Stimulated activated CD8-positive, alpha-beta memory T cell treated with anti-CD3 and anti-CD28 coated beads, Interleukin-4, amount 100 ng/mL, for 1 hour (primary cell): Measurements from ENCODE around the gene FANCC.

Experiments used
- DNase-seq, 2 donors: peaks; one replicate each; pipeline ENCODE4 v3.0.0-alpha.2; 2020; ENCODE audit warnings: low read depth in 2 of 2, low spot score in 1 of 2

FANCC gene, protein sequence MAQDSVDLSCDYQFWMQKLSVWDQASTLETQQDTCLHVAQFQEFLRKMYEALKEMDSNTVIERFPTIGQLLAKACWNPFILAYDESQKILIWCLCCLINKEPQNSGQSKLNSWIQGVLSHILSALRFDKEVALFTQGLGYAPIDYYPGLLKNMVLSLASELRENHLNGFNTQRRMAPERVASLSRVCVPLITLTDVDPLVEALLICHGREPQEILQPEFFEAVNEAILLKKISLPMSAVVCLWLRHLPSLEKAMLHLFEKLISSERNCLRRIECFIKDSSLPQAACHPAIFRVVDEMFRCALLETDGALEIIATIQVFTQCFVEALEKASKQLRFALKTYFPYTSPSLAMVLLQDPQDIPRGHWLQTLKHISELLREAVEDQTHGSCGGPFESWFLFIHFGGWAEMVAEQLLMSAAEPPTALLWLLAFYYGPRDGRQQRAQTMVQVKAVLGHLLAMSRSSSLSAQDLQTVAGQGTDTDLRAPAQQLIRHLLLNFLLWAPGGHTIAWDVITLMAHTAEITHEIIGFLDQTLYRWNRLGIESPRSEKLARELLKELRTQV

GRCh38 chr9:95317119-95317892 lies at the start of gene FANCC:
Gene FANCC (minus strand): TSS chr9:95317709. CDS start chr9:95249291, 68,418 bp downstream.
- peak; percentile 72 to 80 for DNase-seq

- DNase-seq, result no peak
These were observed 49.3 kb upstream of the FANCC start for GRCh38 chr9:95366731-95367325.

DNA sequence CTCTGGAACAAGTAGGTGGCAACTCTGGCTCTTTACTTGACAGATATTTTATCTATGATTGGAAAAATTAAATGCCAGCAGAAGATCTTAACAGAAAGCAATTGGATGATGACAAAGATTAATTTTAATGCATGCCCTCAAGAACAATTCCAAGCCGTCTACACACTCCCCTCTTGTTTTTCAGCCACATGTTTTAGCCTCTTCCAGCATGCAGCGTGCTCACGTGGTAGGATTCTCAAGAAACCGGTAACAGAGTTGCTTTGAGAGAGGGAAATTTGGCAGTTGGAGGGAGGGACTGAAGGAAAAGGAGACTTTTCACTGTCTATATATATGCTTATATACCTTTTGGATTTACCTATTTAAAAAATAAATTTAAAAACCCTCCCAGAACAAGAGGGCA lies 48.3 kb upstream of the FANCC start:
- DNase-seq, result no peak

DNA sequence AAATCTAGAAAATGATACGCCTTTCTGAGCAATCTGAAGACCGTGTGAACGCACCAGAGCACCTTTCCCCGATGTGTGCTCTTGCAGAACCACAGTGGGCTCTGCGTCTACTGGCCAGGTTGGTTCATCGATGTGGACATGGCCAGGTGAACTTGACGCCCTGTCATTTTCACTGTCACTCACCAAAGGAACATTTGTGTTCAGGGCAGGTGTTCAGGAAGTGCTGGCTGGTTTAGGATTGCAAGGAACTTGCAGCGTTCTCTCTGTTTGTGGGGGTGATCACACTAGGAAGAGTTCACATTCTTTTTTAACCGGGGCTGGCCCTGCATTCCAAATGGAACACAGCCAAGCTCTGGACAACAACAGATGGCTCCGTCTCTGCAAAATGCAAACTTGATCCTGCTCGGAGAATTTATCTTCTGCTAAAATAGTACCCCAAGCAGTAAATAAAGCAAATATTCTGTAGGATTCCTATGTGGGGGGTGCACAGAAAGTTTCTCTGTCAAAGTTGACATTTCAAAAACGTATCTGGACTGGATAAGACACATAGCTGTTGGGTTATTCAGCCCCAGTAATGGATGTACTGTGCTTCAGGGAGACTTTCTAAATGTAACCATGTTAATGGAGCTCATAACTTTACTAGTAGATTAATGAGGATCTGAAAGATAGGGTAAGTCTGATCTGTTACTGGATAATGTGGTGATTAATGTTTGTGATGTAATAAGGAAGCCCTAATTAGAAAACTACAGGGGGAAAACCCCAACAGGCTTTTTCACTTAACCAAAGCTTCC lies 45.7 kb upstream of the FANCC start:
- DNase-seq, result no peak

GRCh38 chr9:95360866-95361265 lies 43.4 kb upstream of the FANCC start:
- DNase-seq, result no peak

GRCh38 chr9:95357316-95357715 lies 39.8 kb upstream of the FANCC start:
- DNase-seq, result no peak

- DNase-seq, result no peak
These were observed 38.0 kb upstream of the FANCC start for GRCh38 chr9:95355500-95355899.

DNA sequence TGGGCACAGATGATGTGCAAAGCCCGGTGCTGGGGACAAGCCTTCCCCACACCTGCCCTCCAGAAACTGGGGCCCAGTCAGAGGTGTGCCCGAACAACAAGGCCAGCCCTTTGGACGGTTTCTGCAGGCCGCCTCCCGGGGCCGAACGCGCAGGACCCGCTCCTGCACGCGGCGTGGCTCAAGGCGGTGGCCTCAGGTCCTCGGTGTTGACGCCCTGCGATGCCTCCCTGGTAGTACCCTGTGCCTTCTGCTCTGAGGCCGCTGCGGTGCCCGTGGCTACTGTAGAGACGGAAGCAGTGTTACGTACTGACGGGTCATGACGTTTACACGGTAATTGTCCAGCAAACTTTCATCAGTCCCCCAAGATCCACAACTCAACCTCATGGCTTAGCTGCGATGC lies 33.5 kb upstream of the FANCC start:
- DNase-seq, result no peak

DNA sequence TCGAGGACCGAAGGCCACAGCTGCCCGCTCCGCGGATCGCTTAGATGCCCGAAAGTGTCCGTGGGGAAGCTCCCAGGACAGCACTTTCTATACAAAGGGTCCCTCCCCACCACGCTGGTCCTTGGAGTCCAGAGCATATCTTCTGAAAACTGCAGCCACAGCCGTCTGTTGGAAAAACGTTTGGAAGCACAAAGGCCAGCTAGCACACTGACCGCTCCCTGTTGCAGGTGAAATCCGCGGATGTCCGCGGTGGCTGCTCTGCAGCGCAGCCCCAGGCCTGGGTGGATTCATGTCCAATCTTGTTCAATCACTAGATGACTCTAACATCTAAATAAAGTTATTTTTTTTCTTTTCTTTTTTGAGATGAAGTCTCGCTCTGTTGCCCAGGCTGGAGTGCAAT lies 32.8 kb upstream of the FANCC start:
- DNase-seq, result no peak

DNA sequence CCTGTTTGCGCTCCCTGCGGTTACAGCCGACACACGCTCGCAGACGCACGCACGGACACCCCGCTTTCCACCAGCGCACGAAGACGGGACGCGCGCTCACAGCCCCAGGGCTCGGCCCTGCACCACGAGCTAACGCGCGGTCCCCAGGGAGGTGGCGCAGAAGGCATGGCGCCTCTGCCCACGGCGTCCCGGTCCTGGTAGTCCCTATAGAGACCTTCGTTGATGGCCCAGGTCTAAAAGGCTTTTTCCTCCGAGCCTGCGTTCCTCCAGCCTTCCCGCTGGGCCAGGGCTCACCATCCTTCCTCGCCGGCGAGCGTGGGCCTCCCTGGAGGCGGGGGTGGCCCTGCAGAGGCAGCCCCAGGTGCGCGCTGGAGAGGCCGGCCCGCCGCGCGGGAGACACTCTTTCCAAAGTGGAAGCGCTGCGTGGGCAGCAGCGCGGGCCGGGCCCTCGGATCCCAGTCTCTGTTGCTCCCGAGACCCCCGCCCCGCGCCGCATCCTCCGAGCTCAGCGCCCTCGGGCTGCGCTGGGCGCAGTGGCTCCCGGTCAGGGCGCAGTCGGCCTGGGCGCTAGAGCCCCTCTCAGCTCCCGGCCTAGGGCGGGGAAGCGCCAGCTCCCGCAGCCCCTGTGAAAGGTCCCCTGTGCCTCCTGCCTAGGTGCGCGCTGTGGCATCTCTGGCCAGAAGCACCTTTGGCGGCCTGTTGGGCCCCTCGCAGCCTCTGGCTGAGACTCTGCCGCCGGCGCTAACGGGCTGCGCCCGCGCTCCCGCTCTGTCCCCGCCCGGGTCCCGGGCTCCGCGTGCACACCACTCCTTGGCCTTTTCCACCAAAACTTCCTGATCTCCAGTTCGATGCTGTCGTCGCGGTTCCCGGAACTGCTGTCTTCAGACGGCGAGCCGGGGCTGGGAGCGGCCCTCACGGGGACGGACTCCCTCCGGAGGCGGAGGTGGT lies 31.9 kb upstream of the FANCC start:
- no peak for DNase-seq

- no peak for DNase-seq
These were observed 28.5 kb upstream of the FANCC start for GRCh38 chr9:95346021-95346420.

GRCh38 chr9:95344735-95345325 lies 27.3 kb upstream of the FANCC start:
- no peak for DNase-seq

- no peak for DNase-seq
These were observed 26.3 kb upstream of the FANCC start for GRCh38 chr9:95343725-95344287.

- no peak for DNase-seq
These were observed 25.1 kb upstream of the FANCC start for GRCh38 chr9:95342571-95342970.

DNA sequence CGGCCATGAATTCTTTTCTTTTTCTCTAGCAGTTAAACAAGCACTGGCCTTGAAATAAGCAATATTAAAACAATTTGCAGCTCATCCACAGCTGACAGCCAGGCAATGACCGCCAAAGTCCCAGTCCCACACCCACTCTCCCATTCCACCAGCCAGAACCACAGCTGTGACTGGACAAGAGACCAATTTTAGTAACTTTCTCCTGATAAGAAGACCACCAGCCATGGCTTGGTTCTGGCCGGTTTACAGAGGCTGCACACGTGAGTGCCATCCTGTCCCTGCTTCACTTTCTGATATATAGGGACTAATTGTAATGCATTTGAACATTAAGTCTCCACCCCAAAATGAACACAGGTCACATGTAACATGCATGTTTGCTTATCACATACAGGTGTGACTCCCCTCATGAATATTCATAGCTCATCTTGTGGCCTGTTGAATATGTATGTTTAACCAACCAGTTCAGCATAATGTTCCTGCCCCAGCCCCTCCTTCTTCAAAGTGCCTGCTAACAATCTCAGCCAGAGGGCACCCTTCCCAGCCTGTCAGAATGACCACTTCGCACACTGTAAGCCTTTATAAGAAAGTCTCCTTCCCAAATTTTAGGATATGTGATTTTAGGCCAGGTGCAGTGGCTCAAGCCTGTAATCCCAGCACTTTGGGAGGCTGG lies 23.9 kb upstream of the FANCC start:
- DNase-seq, result no peak

DNA sequence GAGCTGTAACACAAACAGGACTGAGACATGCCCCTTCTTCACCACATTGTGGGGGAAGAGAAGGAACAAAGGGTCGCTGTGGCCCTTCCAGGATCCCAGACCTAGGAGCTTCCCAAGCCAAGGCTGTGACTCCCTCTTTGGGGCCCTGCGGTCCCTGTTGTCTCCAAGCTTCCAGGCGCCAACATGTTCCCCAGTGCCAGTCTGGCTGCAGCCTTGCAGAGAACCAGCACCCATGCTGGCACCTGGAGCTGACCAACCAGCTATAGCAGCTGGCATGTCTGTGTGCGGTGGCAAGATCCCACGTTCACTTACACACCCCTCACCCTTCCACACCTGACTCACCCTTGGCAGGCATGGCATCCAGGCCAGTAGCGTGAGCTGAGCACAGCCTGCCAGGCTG lies 20.7 kb upstream of the FANCC start:
- no peak for DNase-seq

GRCh38 chr9:95336281-95336680 lies 18.8 kb upstream of the FANCC start:
- DNase-seq, result no peak

DNA sequence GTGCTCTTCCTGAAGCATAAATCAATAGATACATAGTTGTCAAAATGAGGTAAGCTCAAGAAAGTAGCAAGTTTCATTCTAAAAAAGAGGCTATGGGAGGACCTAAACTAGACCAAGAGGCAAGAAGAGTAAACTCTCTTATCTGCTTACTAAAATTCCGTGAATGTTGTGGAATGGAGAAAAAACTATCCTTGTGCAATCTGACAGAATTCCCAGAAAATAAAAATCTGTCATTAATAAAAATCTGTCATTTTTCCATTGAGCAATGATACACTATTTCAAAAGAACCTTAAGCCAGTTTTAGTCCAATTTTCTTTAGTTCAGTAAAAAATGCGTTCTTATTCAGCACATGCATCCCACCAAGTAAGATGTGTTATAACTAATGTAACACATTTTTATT lies 15.9 kb upstream of the FANCC start:
- no peak for DNase-seq

GRCh38 chr9:95332860-95333259 lies 15.4 kb upstream of the FANCC start:
- DNase-seq, result no peak
